MCF 10A (cell line): Measurements from ENCODE around the gene PITPNB. TPM values are rescaled to one million over a fixed set of nuclear protein-coding genes. Genes with fewer than 3 reads are reported as not detected.

ENCODE experiments used
- BruUV-seq: library from RNA; stranded (reverse); fragments of 400-500 nt; replicated peaks from 2 replicates; lab custom pipeline; 2021; lab: Mats Ljungman, UMichigan
- CTCF ChIA-PET: fragments of 300-600 bp; sonication (Branson Sonifier 250); formaldehyde crosslinking; extraction: SDS; loops from one replicate; lab custom pipeline; 2021; ENCODE audit warnings: antibody characterized with exemption, inconsistent platforms; lab: Yijun Ruan, JAX
- POLR2A ChIA-PET: fragments of 300-600, 350-650 bp; sonication (Branson Sonifier 250); formaldehyde crosslinking; extraction: SDS; loops from one replicate; lab custom pipeline; 2020; ENCODE audit warnings: antibody characterized with exemption, inconsistent platforms; lab: Yijun Ruan, JAX
- DNase-seq: peaks from one replicate; pipeline ENCODE4 v3.0.0-alpha.2; 2018; ENCODE audit not compliant: unreplicated experiment
- H3K27ac Mint-ChIP-seq: one replicate; pipeline ENCODE4 v1.8.0; 2022; ENCODE audit warnings: mild to moderate bottlenecking, low read depth, mixed read lengths; ENCODE audit not compliant: unreplicated experiment
- H3K27me3 Mint-ChIP-seq: one replicate; pipeline ENCODE4 v1.8.0; 2022; ENCODE audit warnings: mixed read lengths; ENCODE audit not compliant: insufficient read depth, unreplicated experiment
- H3K36me3 Mint-ChIP-seq: one replicate; pipeline ENCODE4 v1.8.0; 2022; ENCODE audit warnings: mild to moderate bottlenecking, moderate library complexity, mixed read lengths; ENCODE audit not compliant: insufficient read depth, unreplicated experiment
- H3K4me1 Mint-ChIP-seq: one replicate; pipeline ENCODE4 v1.8.0; 2022; ENCODE audit warnings: mixed read lengths; ENCODE audit not compliant: insufficient read depth, unreplicated experiment
- H3K4me3 Mint-ChIP-seq: one replicate; pipeline ENCODE4 v1.8.0; 2022; ENCODE audit warnings: mild to moderate bottlenecking, moderate library complexity, mixed read lengths; ENCODE audit not compliant: unreplicated experiment
- H3K9me3 Mint-ChIP-seq: one replicate; pipeline ENCODE4 v1.8.0; 2022; ENCODE audit warnings: mixed read lengths; ENCODE audit not compliant: unreplicated experiment
- CTCF ChIP-seq: fragments of 200-600 bp; IDR thresholded peaks from one replicate; pipeline ENCODE4 v1.8.0; 2022; ENCODE audit warnings: antibody characterized with exemption, mild to moderate bottlenecking; ENCODE audit not compliant: unreplicated experiment
- intact Hi-C: fragments of 100-400 bp; cut with micrococcal nuclease; formaldehyde crosslinking; loops from 2 replicates; pipeline ENCODE4 v1.14.1; 2022
- total RNA-seq: library from RNA; stranded (reverse); gene quantifications from 2 replicates; pipeline ENCODE4 v1.2.3, GENCODE V29; 2022

Gene PITPNB
- total RNA-seq, 1 experiment from 2014 or later: 124 TPM

GRCh38 chr22:27840436-27840835, 78.6 kb downstream of the PITPNB start:
- H3K4me1 Mint-ChIP-seq: no peaks in the 10 kb centered on the region
- peaks cover 22% of the 10 kb centered on the region for H3K36me3 Mint-ChIP-seq
- DNase-seq: no peak
- H3K4me3 Mint-ChIP-seq: no peak overlapping the region
- ChIA-PET CTCF (interaction anchor here (0.6 to 0.7 kb wide), 2 partner anchors 52 to 1130 kb away, joined by 4 read pairs; no protein-coding TSS in a partner anchor), POLR2A (no interaction called here)
- H3K27me3 Mint-ChIP-seq: no peaks in the 10 kb centered on the region
- intact Hi-C loops: no loop called here
- TF ChIP-seq CTCF: no peak
- H3K9me3 Mint-ChIP-seq: peaks cover 11% of the 10 kb centered on the region
- no peak overlapping the region for H3K27ac Mint-ChIP-seq
- BruUV-seq: no TSS peak

GRCh38 chr22:27839057-27839660, 79.9 kb downstream of the PITPNB start:
- TF ChIP-seq CTCF: no peak
- ChIA-PET POLR2A (interaction anchor here (0.6 kb wide), 1 partner anchor 1371 kb away, joined by 3 read pairs; no protein-coding TSS in a partner anchor), CTCF (interaction anchor here (0.6 kb wide), 1 partner anchor 206 kb away, joined by 5 read pairs; no protein-coding TSS in a partner anchor)
- Mint-ChIP-seq H3K27ac (no peak overlapping the region), H3K27me3 (no peaks in the 10 kb centered on the region), H3K4me3 (no peak overlapping the region), H3K4me1 (no peaks in the 10 kb centered on the region), H3K9me3 (peaks cover 11% of the 10 kb centered on the region), H3K36me3 (peaks cover 22% of the 10 kb centered on the region)
- DNase-seq: no peak
- intact Hi-C loops: no loop called here
- BruUV-seq: no TSS peak

GRCh38 chr22:27836181-27836580, 82.9 kb downstream of the PITPNB start:
- Mint-ChIP-seq H3K9me3 (peaks cover 11% of the 10 kb centered on the region), H3K4me3 (no peak overlapping the region), H3K27me3 (no peaks in the 10 kb centered on the region), H3K27ac (no peak overlapping the region), H3K4me1 (no peaks in the 10 kb centered on the region), H3K36me3 (peaks cover 11% of the 10 kb centered on the region)
- intact Hi-C loops: no loop called here
- TF ChIP-seq CTCF: no peak
- BruUV-seq: no TSS peak
- POLR2A ChIA-PET: no interaction called here
- CTCF ChIA-PET: no interaction called here
- DNase-seq: no peak

GRCh38 chr22:27835446-27835845, 83.6 kb downstream of the PITPNB start:
- Mint-ChIP-seq H3K4me1 (no peaks in the 10 kb centered on the region), H3K27ac (no peak overlapping the region), H3K4me3 (no peak overlapping the region), H3K9me3 (peaks cover 11% of the 10 kb centered on the region), H3K27me3 (no peaks in the 10 kb centered on the region), H3K36me3 (peaks cover 11% of the 10 kb centered on the region)
- BruUV-seq: no TSS peak
- DNase-seq: no peak
- TF ChIP-seq CTCF: no peak
- ChIA-PET POLR2A (no interaction called here), CTCF (no interaction called here)
- intact Hi-C loops: no loop called here
